ENCODE results near the gene PDGFA.

PDGFA gene

DNA sequence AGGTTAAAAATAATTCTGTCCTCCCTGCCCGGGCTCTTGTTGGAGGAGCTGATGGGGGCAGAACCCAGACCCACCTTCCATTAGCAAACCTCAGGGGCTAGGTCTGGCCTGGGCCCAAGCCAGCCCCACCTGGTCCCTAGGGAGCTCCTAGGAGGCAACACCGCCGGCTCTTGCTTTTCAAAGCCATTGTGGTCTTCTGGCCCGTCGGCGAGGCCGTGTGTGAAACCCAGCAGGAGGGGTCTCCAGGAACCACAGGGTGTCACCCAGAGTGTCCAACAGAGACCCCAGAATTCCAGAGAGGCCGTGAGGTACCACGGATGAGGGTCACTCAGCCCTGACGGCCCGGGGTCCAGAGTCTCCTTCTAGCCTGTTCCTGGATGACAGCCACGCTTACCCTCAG lies 16.6 kb upstream of the PDGFA start:
- DNase-seq (ENCODE audit: low read depth in 2 of 2): no peak

DNA sequence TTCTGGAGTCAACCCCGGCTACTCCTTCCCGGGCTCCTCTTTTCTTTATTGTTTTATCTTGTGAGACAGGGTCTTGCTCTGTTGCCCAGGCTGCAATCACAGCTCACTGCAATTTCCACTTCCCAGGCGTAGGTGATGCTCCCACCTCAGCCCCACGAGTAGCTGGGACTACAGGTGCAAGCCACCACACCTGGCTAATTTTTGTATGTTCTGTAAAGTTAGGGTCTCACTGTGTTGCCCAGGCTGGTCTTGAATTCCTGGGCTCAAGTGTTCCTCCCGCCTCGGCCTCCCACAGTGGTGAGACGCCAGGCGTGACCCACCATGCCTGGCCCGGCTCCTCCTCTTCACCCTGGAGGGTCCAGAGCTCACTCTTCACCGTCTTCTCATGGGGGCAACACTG lies 15.3 kb upstream of the PDGFA start:
- DNase-seq (ENCODE audit: low read depth in 2 of 2): no peak

GRCh38 chr7:534075-534474 lies 14.4 kb upstream of the PDGFA start:
- no peak for DNase-seq (ENCODE audit: low read depth in 2 of 2)

DNA sequence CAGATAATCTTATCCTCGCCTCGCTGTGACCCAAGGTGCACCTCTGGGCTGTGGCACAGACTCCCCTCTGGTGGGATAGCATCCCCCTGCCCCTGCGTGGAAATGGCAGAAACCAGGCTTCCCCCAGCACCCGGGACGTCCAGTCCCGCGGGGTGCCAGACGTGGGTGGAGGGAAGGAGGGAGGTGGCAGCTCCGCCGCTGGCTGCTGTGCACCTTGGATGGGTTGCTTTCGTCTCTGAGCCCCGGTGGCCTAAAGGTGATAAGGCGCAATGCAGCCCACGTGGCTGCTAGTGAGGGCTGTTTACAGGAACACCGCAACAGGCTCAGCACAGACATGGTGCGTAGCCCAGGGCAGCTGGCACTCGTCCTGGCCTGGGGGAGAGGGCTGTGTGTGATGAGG lies 13.6 kb upstream of the PDGFA start:
- DNase-seq (ENCODE audit: low read depth in 2 of 2): no peak

- DNase-seq (ENCODE audit: low read depth in 2 of 2): no peak
These were observed 12.9 kb upstream of the PDGFA start for GRCh38 chr7:532379-533143.

- no peak for DNase-seq (ENCODE audit: low read depth in 2 of 2)
These were observed 12.1 kb upstream of the PDGFA start for GRCh38 chr7:531777-532176.

DNA sequence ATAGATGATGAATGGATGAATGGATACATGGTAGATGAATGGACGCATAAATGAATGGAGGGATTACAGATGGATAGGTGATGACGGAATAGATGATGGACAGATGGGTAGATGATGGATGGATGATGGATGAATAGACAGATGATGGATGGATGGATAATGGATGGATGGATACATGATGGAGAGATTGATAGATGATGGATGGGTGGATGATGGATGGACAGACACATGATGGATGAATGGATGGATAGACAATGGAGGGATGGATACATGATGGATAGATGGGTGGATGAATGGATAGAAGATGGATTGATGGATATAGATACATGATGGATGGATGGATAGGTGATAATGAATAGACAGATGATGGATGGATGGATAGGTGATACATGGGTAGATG lies 8.8 kb upstream of the PDGFA start:
- no peak for DNase-seq (ENCODE audit: low read depth in 2 of 2)

- no peak for DNase-seq (ENCODE audit: low read depth in 2 of 2)
These were observed 8.1 kb upstream of the PDGFA start for GRCh38 chr7:527723-528122.

GRCh38 chr7:526460-527034 lies 6.9 kb upstream of the PDGFA start:
- no peak for DNase-seq (ENCODE audit: low read depth in 2 of 2)

- no peak for DNase-seq (ENCODE audit: low read depth in 2 of 2)
These were observed 6.1 kb upstream of the PDGFA start for GRCh38 chr7:525740-526139.

DNA sequence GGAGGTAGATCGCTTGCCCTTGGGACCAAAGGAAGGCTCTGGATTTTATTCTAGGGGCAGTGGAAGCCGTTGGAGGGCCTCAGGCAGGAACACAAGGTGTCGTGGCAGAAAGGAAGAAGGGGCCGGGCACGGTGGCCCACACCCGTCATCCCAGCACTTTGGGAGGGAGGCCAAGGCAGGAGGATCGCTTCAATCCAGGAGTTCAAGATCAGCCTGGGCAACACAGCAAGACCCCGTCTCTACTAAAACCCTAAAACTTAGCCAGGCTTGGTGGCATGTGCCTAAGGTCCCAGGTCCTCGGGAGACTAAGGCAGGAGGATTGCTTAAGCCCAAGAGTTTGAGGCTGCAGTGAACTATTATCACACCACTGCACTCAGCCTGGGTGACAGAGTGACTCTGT lies 5.2 kb upstream of the PDGFA start:
- no peak for DNase-seq (ENCODE audit: low read depth in 2 of 2)

- no peak for DNase-seq (ENCODE audit: low read depth in 2 of 2)
These were observed 4.0 kb upstream of the PDGFA start for GRCh38 chr7:523347-524336.

DNA sequence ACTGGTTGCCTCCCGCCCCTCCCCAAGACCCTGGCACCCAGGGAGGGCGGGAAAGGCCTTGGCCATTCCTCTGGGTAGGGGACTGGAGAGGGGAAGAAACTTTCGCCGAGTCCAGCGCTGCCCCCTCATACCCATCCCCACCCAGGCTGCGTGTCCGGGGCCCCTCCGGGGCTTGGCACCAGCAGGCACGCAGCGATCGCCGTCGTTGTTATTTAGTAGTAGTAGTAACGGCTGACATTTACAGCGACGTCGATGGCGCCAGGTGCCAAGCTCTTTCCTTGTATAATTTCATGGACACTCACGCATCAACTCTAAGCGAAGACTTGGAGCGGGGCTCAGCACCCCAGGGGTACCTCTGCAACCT lies 3.3 kb upstream of the PDGFA start:
- DNase-seq (ENCODE audit: low read depth in 2 of 2): no peak

- DNase-seq (ENCODE audit: low read depth in 2 of 2): no peak
These were observed 2.7 kb upstream of the PDGFA start for GRCh38 chr7:522071-522950.

DNA sequence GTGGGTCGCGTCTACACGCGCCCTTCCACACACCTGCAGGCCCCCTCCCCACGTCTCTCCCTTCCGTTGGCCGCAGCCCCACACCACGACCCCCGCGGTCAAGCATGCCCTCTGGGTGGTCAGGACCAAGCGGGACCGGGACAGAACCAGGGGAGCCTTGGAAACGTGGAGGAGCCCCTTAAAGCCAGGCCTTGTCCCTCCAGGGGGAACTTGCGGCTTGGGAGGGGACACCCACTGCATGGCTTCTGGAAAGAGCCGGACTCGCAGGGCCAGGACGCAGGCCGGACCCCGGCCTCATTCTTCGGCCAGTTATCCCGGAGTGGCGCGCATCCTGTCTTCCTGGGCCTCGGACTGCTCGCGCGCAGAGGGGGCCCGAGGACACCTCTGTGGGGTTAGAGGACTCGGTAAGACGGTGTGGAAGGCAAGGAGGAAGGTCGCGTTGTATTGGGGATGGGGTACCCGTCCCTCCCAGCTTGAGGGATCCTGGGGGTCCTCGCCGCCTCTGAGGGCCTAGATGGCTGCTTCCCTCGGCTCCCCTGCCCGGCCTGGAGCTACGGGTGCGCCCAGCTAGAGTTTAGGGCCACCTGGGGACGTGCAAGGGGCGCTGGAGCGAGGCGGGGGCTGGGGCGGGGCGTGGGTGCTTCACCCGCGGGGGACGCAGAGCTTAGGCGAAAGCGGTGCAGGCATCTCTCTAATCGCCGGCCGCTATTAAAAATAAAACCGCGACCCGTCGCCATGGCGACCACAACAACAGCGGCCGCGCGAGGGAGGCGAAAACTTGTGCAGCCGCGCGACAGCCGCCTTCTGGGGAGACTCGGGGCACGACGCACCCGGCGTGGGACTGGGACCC lies 1.8 kb upstream of the PDGFA start:
- no peak for DNase-seq (ENCODE audit: low read depth in 2 of 2)

DNA sequence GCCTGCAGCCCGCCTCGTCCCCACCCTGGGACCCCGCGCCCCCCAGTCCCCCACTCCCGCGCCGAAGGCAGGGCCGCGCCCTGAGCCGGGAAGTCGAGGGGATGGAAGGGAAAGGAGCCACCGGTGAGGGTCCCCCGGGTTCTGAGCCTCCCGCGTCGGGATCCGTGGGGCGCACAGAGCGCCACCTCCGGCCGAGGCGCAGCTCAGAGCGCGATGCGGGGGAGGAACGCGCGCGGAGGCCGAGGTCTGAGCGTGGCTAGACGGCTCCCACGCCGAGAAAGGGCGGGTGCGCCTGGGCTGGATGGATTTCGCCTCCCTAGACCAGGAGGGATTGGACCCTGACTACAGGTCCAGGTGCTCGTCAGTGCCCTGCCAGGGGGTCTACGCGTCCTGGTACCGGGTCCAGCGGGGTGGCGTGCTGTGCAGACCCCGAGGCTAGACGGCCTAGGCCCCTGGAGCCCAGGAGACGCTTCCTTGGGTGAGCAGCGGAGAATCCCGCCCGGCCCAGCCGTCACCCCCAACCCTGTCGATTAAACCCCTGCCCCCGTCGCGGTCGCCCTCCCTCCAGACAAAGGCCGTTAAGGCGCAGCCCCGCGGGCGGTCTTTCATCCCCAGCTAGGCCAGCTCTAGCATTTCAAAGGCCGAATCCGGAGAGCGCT lies 986 bp upstream of the PDGFA start:
- DNase-seq (ENCODE audit: low read depth in 2 of 2): no peak

DNA sequence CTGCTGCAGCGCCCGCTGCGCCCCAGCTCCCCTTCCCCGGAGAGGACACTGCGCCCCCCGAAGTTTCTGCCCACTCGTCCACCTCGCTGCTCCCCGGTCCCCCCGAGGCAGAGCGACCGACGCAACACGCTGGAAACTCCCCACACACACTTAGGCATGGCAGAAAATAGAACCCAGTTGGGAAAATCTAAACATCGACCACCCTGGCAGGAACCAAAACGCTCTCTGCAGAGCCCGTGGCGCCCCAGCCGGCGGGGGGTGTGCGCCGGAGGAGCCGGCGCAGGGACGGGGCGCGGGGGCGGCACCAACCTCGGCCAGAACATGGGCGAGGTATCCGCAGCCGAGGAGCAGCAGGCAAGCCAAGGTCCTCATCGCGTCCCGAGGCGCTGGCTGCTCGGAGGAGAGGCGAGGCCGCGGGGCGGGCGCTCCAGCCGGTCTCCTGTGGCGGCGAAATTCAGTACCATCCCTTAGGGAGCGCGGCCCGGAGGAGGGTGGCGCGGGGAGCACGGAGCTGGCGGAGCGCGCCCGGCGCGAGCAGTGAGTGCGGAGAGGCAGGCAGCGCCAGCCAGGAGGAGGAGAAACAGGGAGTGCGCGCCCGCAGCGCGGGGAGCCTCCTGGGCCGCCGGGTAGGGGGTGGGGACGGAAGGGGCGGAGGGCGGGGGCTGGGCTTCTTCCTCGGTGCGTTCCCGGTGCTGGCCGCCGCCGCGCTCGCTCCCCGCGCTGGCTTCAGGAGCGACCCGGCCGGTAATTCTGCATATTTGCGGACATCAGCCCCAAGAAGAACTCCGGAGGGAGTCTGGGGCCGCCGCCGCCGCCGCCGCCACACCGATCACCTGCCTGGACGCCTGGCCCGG lies 789 bp downstream of the PDGFA start:
- no peak for DNase-seq (ENCODE audit: low read depth in 2 of 2)

- no peak for DNase-seq (ENCODE audit: low read depth in 2 of 2)
These were observed 1.6 kb downstream of the PDGFA start for GRCh38 chr7:517774-518629.

All from stimulated activated CD8-positive, alpha-beta memory T cell treated with anti-CD3 and anti-CD28 coated beads, Interleukin-2, amount 100 ng/mL, for 1 hour (primary cell).